HepG2 (cell line): ENCODE measurements around the gene DIAPH3. TPM values are rescaled to one million over a fixed set of nuclear protein-coding genes. Genes with fewer than 3 reads are reported as not detected.

Experiments used
- CENPT ChIP-seq: sonication (generic); formaldehyde crosslinking; IDR thresholded peaks from 2 replicates; pipeline ENCODE4 v1.8.0; 2022; ENCODE audit warnings: low read depth, mild to moderate bottlenecking, moderate library complexity, missing genetic modification reagents
- ELF1 ChIP-seq: sonication (generic); formaldehyde crosslinking; IDR thresholded peaks from 2 replicates; pipeline ENCODE4 v1.4.0; 2020; ENCODE audit warnings: missing genetic modification reagents
- FOXK1 ChIP-seq: sonication (generic); formaldehyde crosslinking; IDR thresholded peaks from 2 replicates; pipeline ENCODE4 v1.4.0; 2020; ENCODE audit warnings: low read depth, missing genetic modification reagents, borderline replicate concordance
- JARID2 ChIP-seq: sonication (generic); formaldehyde crosslinking; IDR thresholded peaks from 2 replicates; pipeline ENCODE4 v1.8.1; 2023; ENCODE audit warnings: missing genetic modification reagents, inconsistent platforms; ENCODE audit not compliant: insufficient replicate concordance
- KAT8 ChIP-seq: IDR thresholded peaks from 2 replicates; pipeline ENCODE4 v1.6.1; 2016; ENCODE audit warnings: missing genetic modification reagents, missing compliant biosample characterization
- KDM1A ChIP-seq: IDR thresholded peaks from 2 replicates; pipeline ENCODE4 v1.6.1; 2016; ENCODE audit warnings: missing compliant biosample characterization
- KDM4B ChIP-seq: sonication (generic); formaldehyde crosslinking; IDR thresholded peaks from 2 replicates; pipeline ENCODE4 v1.4.0; 2020; ENCODE audit warnings: missing genetic modification reagents
- MAFF ChIP-seq: IDR thresholded peaks from 2 replicates; pipeline ENCODE4 v1.6.1; 2011; ENCODE audit warnings: low read depth, low read length, improper control_type of control experiment
- MIXL1 ChIP-seq: IDR thresholded peaks from 2 replicates; pipeline ENCODE4 v1.6.1; 2016
- NR2F1 ChIP-seq, 2 experiments: fragments of 450-650 bp in 1 of 2; formaldehyde crosslinking in 1 of 2; IDR thresholded peaks; 2 replicates each; pipeline versions ENCODE4 v1.5.0 to v1.6.1; 2016 to 2020; ENCODE audit warnings: mild to moderate bottlenecking in 1 of 2, missing compliant biosample characterization in 1 of 2, missing genetic modification reagents in 1 of 2, moderate library complexity in 1 of 2
- PBX2 ChIP-seq: IDR thresholded peaks from 2 replicates; pipeline ENCODE4 v1.6.1; 2016; ENCODE audit warnings: control low read depth
- RFX3 ChIP-seq: IDR thresholded peaks from 2 replicates; pipeline ENCODE4 v1.6.1; 2016; ENCODE audit warnings: missing biosample characterization, missing genetic modification reagents
- ZBTB1 ChIP-seq: sonication (generic); formaldehyde crosslinking; IDR thresholded peaks from 2 replicates; pipeline ENCODE4 v1.4.0; 2020; ENCODE audit warnings: missing genetic modification reagents, borderline replicate concordance
- ZBTB10 ChIP-seq: sonication (generic); formaldehyde crosslinking; IDR thresholded peaks from 2 replicates; pipeline ENCODE4 v1.4.0; 2020; ENCODE audit warnings: missing genetic modification reagents, borderline replicate concordance
- ZFP90 ChIP-seq: sonication (generic); formaldehyde crosslinking; IDR thresholded peaks from 2 replicates; pipeline ENCODE4 v1.8.0; 2022; ENCODE audit warnings: missing genetic modification reagents, mild to moderate bottlenecking, inconsistent platforms, borderline replicate concordance
- ZMYM3 ChIP-seq: sonication (generic); formaldehyde crosslinking; IDR thresholded peaks from 2 replicates; pipeline ENCODE4 v1.5.1; 2020; ENCODE audit warnings: mild to moderate bottlenecking, missing genetic modification reagents
- ZNF24 ChIP-seq: fragments of 450-650 bp; IDR thresholded peaks from 2 replicates; pipeline ENCODE4 v1.6.1; 2017; ENCODE audit warnings: antibody characterized with exemption, mild to moderate bottlenecking
- ZNF331 ChIP-seq: sonication (generic); formaldehyde crosslinking; IDR thresholded peaks from 2 replicates; pipeline ENCODE4 v1.4.0; 2020; ENCODE audit warnings: missing genetic modification reagents
- ZNF672 ChIP-seq: sonication (generic); formaldehyde crosslinking; IDR thresholded peaks from 2 replicates; pipeline ENCODE4 v1.8.1; 2022; ENCODE audit warnings: missing genetic modification reagents
- polyA plus RNA-seq, 8 experiments: library from polyadenylated mRNA; depleted of rRNA in 3 of 8; stranded (reverse) in 7 of 8; unstranded in 1 of 8; fragments of >200 nt; fragmentation: Illumina TruSeq in 4 of 8; extraction: Trizol in 4 of 8; gene quantifications; 2 replicates each; pipeline versions ENCODE4 v1.2.1 to v1.2.3, GENCODE V29; 2011 to 2016; ENCODE audit warnings: low read depth in 4 of 8, missing spikeins in 1 of 8, mixed read lengths in 1 of 8; ENCODE audit not compliant: insufficient read depth in 1 of 8
- total RNA-seq, 5 experiments: library from RNA; depleted of rRNA; stranded (reverse); fragments of >200 nt; fragmentation: Illumina TruSeq; extraction: Trizol; gene quantifications; 2 replicates each; pipeline ENCODE4 v1.2.3, GENCODE V29; 2016; ENCODE audit warnings: low read depth in 1 of 5
- TF ChIP-seq, protein P1 (sequence below): sonication (generic); formaldehyde crosslinking; IDR thresholded peaks from 2 replicates; pipeline ENCODE4 v1.9.0; 2021; ENCODE audit warnings: missing genetic modification reagents, borderline replicate concordance
- TF ChIP-seq, protein P2 (sequence below): fragments of 450-650 bp; IDR thresholded peaks from 2 replicates; pipeline ENCODE4 v1.6.1; 2017; ENCODE audit warnings: mild to moderate bottlenecking

Gene DIAPH3
- total and polyA plus RNA-seq, 2 of the 13 experiments (the other 11 are each of a cell fraction or from before 2014, with no cell fraction given): 4.0 to 9.3 TPM

DNA sequence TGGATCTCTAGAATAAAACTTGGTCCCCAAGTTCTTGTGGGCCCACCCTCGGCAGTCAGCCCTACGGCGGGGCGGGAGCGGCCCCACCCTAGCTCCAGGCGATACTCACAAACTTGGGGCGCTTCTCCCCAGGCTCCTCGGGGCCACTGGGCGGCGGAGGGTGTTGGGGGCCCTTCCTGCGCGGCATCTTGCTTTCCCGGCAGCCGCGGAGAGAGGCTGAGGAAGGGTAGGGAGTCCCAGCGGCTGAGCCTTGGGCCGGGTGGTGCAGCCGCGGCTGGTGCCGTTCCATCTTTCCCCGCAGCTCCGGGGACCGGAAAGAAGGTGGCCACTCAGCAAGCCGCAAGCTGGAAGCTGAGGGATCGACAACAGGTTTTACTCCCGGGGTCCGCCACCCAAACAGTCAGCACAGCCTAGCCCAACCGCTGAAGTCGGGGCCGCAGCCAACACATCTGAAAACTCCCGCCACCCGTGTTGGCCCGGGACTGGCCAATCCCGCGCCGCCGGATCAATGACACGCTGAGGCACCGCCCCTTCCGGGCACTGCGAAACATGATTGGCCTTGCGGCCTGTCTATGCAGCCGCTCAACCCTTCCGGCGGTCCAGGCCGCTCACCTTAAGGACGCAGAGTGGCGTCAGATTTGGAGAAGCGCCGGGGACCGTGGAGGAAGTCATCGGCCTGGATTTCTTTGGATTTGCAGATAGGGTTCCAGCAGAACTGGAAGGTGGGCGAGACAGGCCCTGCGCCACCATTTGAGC lies at the start of gene DIAPH3 (continued):
- TF ChIP-seq ZBTB10 (CRISPR knock-in tag): no peak
- no peak for TF ChIP-seq MAFF
- peak; percentile 90 for TF ChIP-seq KAT8
- TF ChIP-seq ZNF331 (CRISPR knock-in tag): 0 out of 2 replicates have a peak, but pooled peaks have one; percentile 24
- no peak for TF ChIP-seq ZBTB1 (CRISPR knock-in tag)
- TF ChIP-seq MIXL1: peak; percentile 26; the same call in 1 of the 2 replicates
- TF ChIP-seq ZMYM3 (CRISPR knock-in tag): no peak
- TF ChIP-seq PBX2 (CRISPR knock-in tag): peak; percentile 95
- no peak; the same call in 1 of the 2 replicates for TF ChIP-seq KDM4B (CRISPR knock-in tag)
- TF ChIP-seq, protein P1, sequence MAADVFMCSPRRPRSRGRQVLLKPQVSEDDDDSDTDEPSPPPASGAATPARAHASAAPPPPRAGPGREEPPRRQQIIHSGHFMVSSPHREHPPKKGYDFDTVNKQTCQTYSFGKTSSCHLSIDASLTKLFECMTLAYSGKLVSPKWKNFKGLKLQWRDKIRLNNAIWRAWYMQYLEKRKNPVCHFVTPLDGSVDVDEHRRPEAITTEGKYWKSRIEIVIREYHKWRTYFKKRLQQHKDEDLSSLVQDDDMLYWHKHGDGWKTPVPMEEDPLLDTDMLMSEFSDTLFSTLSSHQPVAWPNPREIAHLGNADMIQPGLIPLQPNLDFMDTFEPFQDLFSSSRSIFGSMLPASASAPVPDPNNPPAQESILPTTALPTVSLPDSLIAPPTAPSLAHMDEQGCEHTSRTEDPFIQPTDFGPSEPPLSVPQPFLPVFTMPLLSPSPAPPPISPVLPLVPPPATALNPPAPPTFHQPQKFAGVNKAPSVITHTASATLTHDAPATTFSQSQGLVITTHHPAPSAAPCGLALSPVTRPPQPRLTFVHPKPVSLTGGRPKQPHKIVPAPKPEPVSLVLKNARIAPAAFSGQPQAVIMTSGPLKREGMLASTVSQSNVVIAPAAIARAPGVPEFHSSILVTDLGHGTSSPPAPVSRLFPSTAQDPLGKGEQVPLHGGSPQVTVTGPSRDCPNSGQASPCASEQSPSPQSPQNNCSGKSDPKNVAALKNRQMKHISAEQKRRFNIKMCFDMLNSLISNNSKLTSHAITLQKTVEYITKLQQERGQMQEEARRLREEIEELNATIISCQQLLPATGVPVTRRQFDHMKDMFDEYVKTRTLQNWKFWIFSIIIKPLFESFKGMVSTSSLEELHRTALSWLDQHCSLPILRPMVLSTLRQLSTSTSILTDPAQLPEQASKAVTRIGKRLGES (CRISPR knock-in tag): no peak
- TF ChIP-seq, protein P2, sequence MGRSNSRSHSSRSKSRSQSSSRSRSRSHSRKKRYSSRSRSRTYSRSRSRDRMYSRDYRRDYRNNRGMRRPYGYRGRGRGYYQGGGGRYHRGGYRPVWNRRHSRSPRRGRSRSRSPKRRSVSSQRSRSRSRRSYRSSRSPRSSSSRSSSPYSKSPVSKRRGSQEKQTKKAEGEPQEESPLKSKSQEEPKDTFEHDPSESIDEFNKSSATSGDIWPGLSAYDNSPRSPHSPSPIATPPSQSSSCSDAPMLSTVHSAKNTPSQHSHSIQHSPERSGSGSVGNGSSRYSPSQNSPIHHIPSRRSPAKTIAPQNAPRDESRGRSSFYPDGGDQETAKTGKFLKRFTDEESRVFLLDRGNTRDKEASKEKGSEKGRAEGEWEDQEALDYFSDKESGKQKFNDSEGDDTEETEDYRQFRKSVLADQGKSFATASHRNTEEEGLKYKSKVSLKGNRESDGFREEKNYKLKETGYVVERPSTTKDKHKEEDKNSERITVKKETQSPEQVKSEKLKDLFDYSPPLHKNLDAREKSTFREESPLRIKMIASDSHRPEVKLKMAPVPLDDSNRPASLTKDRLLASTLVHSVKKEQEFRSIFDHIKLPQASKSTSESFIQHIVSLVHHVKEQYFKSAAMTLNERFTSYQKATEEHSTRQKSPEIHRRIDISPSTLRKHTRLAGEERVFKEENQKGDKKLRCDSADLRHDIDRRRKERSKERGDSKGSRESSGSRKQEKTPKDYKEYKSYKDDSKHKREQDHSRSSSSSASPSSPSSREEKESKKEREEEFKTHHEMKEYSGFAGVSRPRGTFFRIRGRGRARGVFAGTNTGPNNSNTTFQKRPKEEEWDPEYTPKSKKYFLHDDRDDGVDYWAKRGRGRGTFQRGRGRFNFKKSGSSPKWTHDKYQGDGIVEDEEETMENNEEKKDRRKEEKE: no peak
- TF ChIP-seq RFX3 (CRISPR knock-in tag): no peak
- peak; percentile 76 for TF ChIP-seq ELF1
- TF ChIP-seq CENPT (CRISPR knock-in tag): no peak
- no peak for TF ChIP-seq ZNF24
- TF ChIP-seq FOXK1 (CRISPR knock-in tag): peak; percentile 80
- TF ChIP-seq ZNF672 (CRISPR knock-in tag): no peak
- no peak for TF ChIP-seq JARID2 (CRISPR knock-in tag)
- no peak for TF ChIP-seq NR2F1 (CRISPR knock-in tag; IDR thresholded peaks at IDR 0.05)
- no peak for TF ChIP-seq KDM1A (CRISPR knock-in tag)
- peak; percentile 58; the same call in 1 of the 2 replicates for TF ChIP-seq ZFP90 (CRISPR knock-in tag)
